Activated naive CD8-positive, alpha-beta T cell treated with anti-CD3 and anti-CD28 coated beads, Interleukin-2, amount 50 U/mL, for 16 hours (primary cell): Measurements from ENCODE around the gene RAD51.
"Not testable (repeated sequence)": the region's sequence is repeated elsewhere in the genome, so short reads cannot be mapped to it uniquely, and the experiment has no call there.

ENCODE experiments used
- DNase-seq: peaks from one replicate; pipeline ENCODE4 v3.0.0-alpha.2; 2020; ENCODE audit warnings: low read depth, low spot score

The RAD51 gene

GRCh38 chr15:40694688-40695468, at the start of gene RAD51:
Gene RAD51, plus strand, starts transcription at chr15:40695174. Its CDS starts 3,585 bp downstream, at chr15:40698759.
- peak; percentile 84 for DNase-seq

GRCh38 chr15:40647523-40647922, 47.5 kb upstream of the RAD51 start:
- no peak for DNase-seq

- DNase-seq = no peak
Measured at GRCh38 chr15:40650479-40650878, 44.5 kb upstream of the RAD51 start.

DNA sequence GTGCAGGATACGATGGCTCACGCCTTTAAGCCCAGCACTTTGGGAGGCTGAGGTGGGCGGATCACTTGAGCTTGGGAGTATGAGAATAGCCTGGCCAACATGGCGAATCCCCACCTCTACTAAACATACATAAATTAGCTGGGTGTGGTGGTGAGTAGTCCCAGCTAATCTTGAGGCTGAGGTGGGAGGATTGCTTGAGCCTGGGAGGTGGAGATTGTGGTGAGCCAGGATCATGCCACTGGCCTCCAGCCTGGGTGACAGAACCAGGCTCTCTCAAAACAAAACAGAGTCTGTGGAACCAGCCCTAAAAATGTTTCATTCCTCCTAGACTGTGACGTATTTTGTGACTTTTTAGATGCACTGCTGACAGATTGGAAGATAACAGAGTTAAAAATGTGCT, 34.3 kb upstream of the RAD51 start:
- no peak for DNase-seq

- no peak for DNase-seq
Measured at GRCh38 chr15:40664909-40665308, 30.1 kb upstream of the RAD51 start.

GRCh38 chr15:40676290-40676689, 18.7 kb upstream of the RAD51 start:
- not testable (repeated sequence) for DNase-seq

- not testable (repeated sequence) for DNase-seq
Measured at GRCh38 chr15:40676906-40677305, 18.1 kb upstream of the RAD51 start.

DNA sequence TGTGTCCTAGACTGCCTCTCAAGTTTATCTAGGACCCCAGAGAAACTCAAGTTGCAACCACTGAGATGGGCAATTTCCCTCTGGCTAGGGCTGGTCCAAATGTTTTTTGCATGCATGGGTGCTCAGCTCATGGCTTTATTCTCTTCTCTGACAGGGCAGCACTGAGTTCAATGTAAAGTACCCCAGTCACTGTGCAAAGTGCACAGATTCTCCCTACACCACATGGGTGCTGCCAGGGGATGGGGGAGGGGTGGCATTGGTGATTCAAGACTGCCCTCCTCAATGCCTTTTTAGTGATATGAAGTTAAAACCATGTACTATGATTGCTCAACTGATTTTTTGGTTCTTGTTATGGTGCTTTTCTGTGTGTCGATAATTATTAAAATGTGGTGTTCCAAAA, 14.8 kb upstream of the RAD51 start:
- no peak for DNase-seq

DNA sequence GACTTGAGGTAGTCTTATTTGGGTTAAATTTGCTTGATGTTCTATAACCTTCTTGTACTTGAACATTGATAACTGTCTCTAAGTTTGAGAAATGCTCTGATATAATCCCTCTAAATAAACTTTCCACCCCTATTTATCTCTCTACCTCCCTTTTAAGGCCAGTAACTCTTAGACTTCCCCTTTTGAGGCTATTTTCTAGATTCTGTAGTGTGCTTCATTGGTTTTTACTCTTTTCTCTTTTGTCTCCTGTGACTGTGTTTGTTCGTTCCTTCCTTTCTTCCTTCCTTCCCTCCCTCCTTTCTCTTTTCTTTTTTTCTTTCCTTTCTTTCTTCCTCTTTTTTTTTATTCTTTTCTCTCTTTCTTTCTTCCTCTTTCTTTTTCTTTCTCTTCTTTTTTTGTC, 14.0 kb upstream of the RAD51 start:
- not testable (repeated sequence) for DNase-seq

GRCh38 chr15:40684381-40684780, 10.6 kb upstream of the RAD51 start:
- DNase-seq = no peak

DNA sequence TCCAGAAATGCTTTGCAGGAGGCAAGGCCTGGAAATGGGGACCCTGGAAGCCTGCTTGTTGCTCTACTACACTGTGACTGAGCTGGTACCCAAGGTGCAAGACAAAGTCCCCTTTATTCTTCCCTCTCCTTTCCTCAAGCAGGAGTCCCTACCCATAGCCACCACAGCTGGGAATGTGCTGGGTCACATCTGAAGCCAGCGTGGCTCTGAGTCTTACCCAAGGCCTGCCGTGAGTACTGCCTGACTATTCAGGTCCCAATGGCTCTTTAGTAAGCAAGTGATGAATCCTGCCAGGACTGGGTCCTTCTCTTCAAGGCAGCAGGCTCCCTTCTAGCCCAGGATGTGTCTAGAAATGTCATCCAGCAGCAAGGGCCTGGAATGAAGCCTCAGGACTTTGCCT, 9.6 kb upstream of the RAD51 start:
- DNase-seq = no peak

DNA sequence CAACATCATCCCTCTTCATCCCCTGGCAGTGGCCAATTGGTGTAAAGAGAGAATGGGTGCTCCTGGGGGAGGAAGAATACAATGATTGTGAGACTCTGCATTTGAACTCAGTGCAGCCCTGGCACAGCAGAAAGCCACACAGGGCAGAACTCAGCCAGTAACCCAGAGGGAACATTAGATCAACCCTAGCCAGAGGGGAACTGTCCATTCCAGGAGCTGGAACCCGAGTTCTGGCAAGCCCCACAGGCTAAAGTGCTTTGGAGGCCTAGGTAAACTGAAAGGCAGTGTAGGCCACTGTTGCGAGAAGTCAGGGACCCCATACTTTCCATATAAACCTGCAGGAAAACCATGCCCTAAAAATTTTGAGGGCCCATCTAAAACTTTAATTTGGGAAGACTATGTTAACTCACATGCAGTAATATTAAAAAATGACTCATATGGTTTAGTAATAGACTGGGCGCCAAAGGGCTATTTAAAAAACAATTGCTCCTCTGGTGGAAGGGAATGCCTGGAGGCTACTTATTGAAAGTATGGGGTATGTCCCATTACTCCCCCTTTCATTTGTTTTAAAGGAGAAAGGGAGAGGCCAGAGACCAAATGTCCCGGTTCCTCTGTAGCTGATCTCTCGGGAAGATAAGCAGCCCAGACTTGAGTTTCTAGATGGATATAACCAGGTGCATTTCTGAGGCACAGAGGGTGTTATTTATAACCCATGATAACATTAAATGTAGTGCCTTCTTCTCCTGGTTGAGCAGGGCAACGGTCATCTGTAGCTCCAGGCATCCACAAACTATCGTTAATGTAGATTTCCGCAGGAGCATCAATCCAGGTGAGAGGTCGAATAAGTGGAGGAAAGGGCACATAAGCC, 5.8 kb upstream of the RAD51 start:
- DNase-seq = no peak

DNA sequence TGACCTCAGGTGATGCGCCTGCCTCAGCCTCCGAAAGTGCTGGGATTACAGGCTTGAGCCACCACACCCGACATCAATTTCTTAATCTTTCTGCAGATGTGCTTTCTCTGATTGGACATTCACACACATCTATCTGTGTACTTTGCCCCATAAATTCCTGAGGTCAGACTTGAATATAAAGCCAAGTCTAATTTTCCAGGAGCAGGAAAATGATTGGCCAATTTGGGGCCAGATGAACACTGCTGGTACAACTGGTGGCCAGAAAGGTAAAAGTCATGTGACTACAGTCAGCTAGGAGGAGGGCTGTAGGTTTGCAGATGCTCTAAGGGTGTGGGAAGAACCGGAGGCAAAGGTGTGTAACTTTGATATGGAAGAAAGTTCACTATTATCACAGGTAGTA, 3.2 kb upstream of the RAD51 start:
- DNase-seq = no peak

DNA sequence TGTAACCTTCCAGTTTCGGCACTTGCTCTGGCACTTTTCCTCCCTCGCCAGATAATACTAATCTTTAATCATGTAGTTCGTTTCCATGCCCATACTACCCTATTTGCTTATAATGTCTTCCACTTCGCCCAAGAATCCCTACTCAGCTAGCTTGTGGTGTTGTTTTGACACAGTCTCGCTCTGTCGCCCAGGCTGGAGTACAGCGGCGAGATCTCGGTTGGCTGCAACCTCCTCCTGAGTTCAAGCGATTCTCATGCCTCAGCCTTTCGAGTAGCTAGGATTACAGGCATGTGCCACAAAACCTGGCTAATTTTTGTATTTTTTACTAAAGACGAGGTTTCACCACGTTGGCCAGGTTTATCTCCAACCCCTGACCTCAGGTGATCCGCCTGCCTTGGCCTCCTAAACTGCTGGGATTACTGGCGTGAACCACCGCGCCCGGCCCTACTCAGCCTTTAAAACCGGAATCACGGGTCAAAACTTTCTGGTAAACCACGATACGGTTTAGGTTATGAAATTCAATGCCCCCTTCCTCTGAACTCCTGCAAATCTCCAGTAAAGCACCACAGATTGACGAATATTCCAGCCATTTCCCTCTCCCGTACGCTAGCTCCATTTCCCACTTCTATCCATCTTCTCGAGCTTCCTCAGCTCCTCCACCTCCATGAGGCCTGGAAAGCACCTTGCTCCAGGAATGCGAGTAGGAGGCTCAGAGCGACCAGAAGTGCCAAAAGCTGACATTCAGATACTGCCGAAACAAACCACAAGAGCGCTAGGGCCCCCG, 878 bp upstream of the RAD51 start:
- no peak for DNase-seq

DNA sequence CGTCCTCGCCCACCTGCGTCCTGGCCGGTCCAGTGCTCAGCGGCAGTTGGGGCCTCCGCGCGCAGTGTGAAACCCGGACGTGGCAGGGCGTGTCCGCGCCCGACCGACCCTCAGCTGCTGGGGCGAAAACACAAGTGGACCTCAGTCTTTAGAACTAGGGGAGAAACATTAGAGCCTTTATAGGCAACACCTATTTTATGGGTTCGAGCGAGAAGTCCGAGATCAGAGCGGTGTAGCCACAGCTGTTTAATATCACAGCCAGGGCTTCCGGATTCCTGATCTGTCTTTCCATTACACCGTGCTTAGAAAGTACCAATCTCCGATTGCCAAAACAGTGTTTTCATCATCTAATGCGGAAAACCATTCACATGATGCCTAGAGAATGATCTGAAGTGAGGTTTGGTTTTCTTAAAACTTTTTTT, 506 bp downstream of the RAD51 start:
- DNase-seq = no peak

GRCh38 chr15:40696228-40696627, 1.3 kb downstream of the RAD51 start:
- no peak for DNase-seq

- DNase-seq = no peak
Measured at GRCh38 chr15:40697916-40698315, 2.9 kb downstream of the RAD51 start.

DNA sequence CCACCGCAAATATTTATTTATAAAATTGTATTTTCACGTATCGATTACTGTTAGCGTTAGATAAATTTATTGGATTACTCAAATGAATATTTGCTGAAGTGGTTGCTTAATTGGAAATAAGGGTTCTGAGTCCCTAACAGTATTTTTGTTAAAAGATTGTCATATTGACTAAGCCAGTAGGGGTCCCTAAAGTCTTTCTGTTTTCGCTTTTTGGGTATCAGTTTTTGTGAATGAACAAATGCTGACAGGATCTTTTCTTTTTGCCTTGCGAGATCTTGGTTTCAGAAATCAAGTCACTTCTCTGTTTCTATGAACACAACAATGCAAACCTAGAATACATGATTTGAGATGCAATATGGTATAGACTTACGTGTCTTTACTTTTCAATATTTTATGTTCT, 7.1 kb downstream of the RAD51 start:
- no peak for DNase-seq

GRCh38 chr15:40706121-40706520, 11.1 kb downstream of the RAD51 start:
- DNase-seq = no peak

- no peak for DNase-seq
Measured at GRCh38 chr15:40714144-40714543, 19.2 kb downstream of the RAD51 start.

GRCh38 chr15:40716165-40716564, 21.2 kb downstream of the RAD51 start:
- DNase-seq = no peak

- no peak for DNase-seq
Measured at GRCh38 chr15:40721701-40722100, 26.7 kb downstream of the RAD51 start.
